ENCODE results near the gene ZNF653.
"Not testable (repeated sequence)": the region's sequence is repeated elsewhere in the genome, so short reads cannot be mapped to it uniquely, and the experiment has no call there.

The ZNF653 gene

GRCh38 chr19:11456659-11457058, 49.0 kb downstream of the ZNF653 start:
- no peak for DNase-seq (ENCODE audit: low read depth)

GRCh38 chr19:11455233-11455554, 50.4 kb downstream of the ZNF653 start:
- not testable (repeated sequence) for DNase-seq (ENCODE audit: low read depth)

- DNase-seq (ENCODE audit: low read depth) = no peak
These were observed 51.9 kb downstream of the ZNF653 start for GRCh38 chr19:11453468-11454341.

- DNase-seq (ENCODE audit: low read depth) = no peak
These were observed 52.9 kb downstream of the ZNF653 start for GRCh38 chr19:11452620-11453310.

GRCh38 chr19:11451871-11452619, 53.6 kb downstream of the ZNF653 start:
- no peak for DNase-seq (ENCODE audit: low read depth)

GRCh38 chr19:11451327-11451870, 54.2 kb downstream of the ZNF653 start:
- no peak for DNase-seq (ENCODE audit: low read depth)

- no peak for DNase-seq (ENCODE audit: low read depth)
These were observed 54.9 kb downstream of the ZNF653 start for GRCh38 chr19:11450570-11451326.

GRCh38 chr19:11448923-11449554, 56.6 kb downstream of the ZNF653 start:
- no peak for DNase-seq (ENCODE audit: low read depth)

GRCh38 chr19:11448410-11448809, 57.2 kb downstream of the ZNF653 start:
- DNase-seq (ENCODE audit: low read depth) = no peak

- no peak for DNase-seq (ENCODE audit: low read depth)
These were observed 58.0 kb downstream of the ZNF653 start for GRCh38 chr19:11447347-11448262.

- DNase-seq (ENCODE audit: low read depth) = peak; percentile 27
These were observed 58.9 kb downstream of the ZNF653 start for GRCh38 chr19:11446652-11447301.

GRCh38 chr19:11446271-11446651, 59.4 kb downstream of the ZNF653 start:
- DNase-seq (ENCODE audit: low read depth) = no peak

GRCh38 chr19:11445141-11445540, 60.5 kb downstream of the ZNF653 start:
- no peak for DNase-seq (ENCODE audit: low read depth)

GRCh38 chr19:11444059-11444458, 61.6 kb downstream of the ZNF653 start:
- DNase-seq (ENCODE audit: low read depth) = no peak

- no peak for DNase-seq (ENCODE audit: low read depth)
These were observed 67.7 kb downstream of the ZNF653 start for GRCh38 chr19:11437955-11438354.

- DNase-seq (ENCODE audit: low read depth) = no peak
These were observed 69.8 kb downstream of the ZNF653 start for GRCh38 chr19:11435833-11436313.

- DNase-seq (ENCODE audit: low read depth) = peak; percentile 97
These were observed 70.4 kb downstream of the ZNF653 start, which contains the start of the genes ODAD3 and PRKCSH for GRCh38 chr19:11435057-11435832. ODAD3 (minus strand) TSS chr19:11435121; CDS start chr19:11435016, 105 bp downstream. PRKCSH (plus strand) TSS chr19:11435635; CDS start chr19:11436118, 483 bp downstream.

- no peak for DNase-seq (ENCODE audit: low read depth)
These were observed 71.0 kb downstream of the ZNF653 start for GRCh38 chr19:11434703-11435056.

All from activated T-helper 9 cell treated with anti-CD3 and anti-CD28 coated beads, Interleukin-2, amount 50 U/mL, for 16 hours (primary cell).